K562 (cell line): ENCODE measurements around the gene OR2V1. TPM values are rescaled to one million over a fixed set of nuclear protein-coding genes. Genes with fewer than 3 reads are reported as not detected.

Experiments
- CHAMP1 ChIP-seq: fragments of 450-650 bp; IDR thresholded peaks from 2 replicates; pipeline ENCODE4 v1.6.1; 2016; ENCODE audit warnings: mild to moderate bottlenecking
- FOXK2 ChIP-seq, 2 experiments: fragments of 450-650 bp; IDR thresholded peaks in 1 of 2; conservative IDR thresholded peaks in 1 of 2; 2 replicates each; pipeline ENCODE4 v1.6.1; 2016; ENCODE audit warnings: low read depth in 2 of 2, mild to moderate bottlenecking in 1 of 2
- KLF13 ChIP-seq: fragments of 450-650 bp; IDR thresholded peaks from 2 replicates; pipeline ENCODE4 v1.6.1; 2016; ENCODE audit warnings: missing genetic modification characterization, low read depth, mild to moderate bottlenecking, missing compliant biosample characterization, moderate library complexity, borderline replicate concordance
- SMC3 ChIP-seq: conservative IDR thresholded peaks from 2 replicates; pipeline ENCODE4 v1.6.1; 2011; ENCODE audit warnings: low read depth, low read length, improper control_type of control experiment; ENCODE audit not compliant: insufficient read depth
- ZBTB40 ChIP-seq, 2 experiments: fragments of 450-650 bp in 1 of 2; sonication (generic) in 1 of 2; formaldehyde crosslinking in 1 of 2; IDR thresholded peaks; 2 replicates each; pipeline versions ENCODE4 v1.7.1 to v1.9.0; 2016 to 2022; ENCODE audit warnings: inconsistent platforms in 1 of 2, mild to moderate bottlenecking in 1 of 2, missing genetic modification reagents in 1 of 2
- ZNF253 ChIP-seq: fragments of 250-450 bp; sonication (Bioruptor Pico); conservative IDR thresholded peaks from 2 replicates; pipeline ENCODE4 v1.6.1; 2021; ENCODE audit warnings: mild to moderate bottlenecking
- ZNF408 ChIP-seq: fragments of 250-450 bp; sonication (Bioruptor Pico); IDR thresholded peaks from 2 replicates; pipeline ENCODE4 v1.4.0; 2020; ENCODE audit warnings: low read depth, mild to moderate bottlenecking, moderate library complexity
- polyA plus RNA-seq, 8 experiments: library from polyadenylated mRNA; depleted of rRNA in 4 of 8; stranded (reverse) in 5 of 8; unstranded in 3 of 8; fragments of >200 nt; fragmentation: Nextera tagmentation in 2 of 8; fragmentation: Illumina TruSeq in 1 of 8; extraction: Ambion mirVana in 2 of 8; extraction: Trizol in 1 of 8; gene quantifications; 2 replicates each; pipeline versions ENCODE4 v1.2.1 to v1.2.3, GENCODE V29; 2011 to 2014; ENCODE audit warnings: inconsistent platforms in 1 of 8, missing spikeins in 1 of 8
- total RNA-seq, 7 experiments: library from RNA; depleted of rRNA in 6 of 7; stranded (reverse); fragments of >200 nt in 6 of 7; fragmentation: Illumina TruSeq in 2 of 7; extraction: Trizol in 2 of 7; gene quantifications; 2 replicates each; pipeline versions ENCODE4 v1.2.1 to v1.2.3, GENCODE V29; 2011 to 2021; ENCODE audit warnings: low replicate concordance in 1 of 7
- TF ChIP-seq, protein P1 (sequence below): fragments of 250-450 bp; sonication (Bioruptor Pico); IDR thresholded peaks from 2 replicates; pipeline ENCODE4 v1.5.0; 2020; ENCODE audit warnings: mild to moderate bottlenecking
- TF ChIP-seq, protein P2 (sequence below): sonication (generic); formaldehyde crosslinking; IDR thresholded peaks from 2 replicates; pipeline ENCODE4 v1.8.0; 2022; ENCODE audit warnings: mild to moderate bottlenecking, missing genetic modification reagents

Gene OR2V1
- total and polyA plus RNA-seq, 9 of the 15 experiments (the other 6 are each of a cell fraction or from before 2014, with no cell fraction given), result 0.04 to 0.28 (median 0.15) TPM; not detected in 5

- TF ChIP-seq ZBTB40 (IDR thresholded peaks at IDR 0.05), result no peak
- no peak for TF ChIP-seq ZBTB40 (CRISPR knock-in tag; IDR thresholded peaks at IDR 0.05)
- TF ChIP-seq, protein P1, sequence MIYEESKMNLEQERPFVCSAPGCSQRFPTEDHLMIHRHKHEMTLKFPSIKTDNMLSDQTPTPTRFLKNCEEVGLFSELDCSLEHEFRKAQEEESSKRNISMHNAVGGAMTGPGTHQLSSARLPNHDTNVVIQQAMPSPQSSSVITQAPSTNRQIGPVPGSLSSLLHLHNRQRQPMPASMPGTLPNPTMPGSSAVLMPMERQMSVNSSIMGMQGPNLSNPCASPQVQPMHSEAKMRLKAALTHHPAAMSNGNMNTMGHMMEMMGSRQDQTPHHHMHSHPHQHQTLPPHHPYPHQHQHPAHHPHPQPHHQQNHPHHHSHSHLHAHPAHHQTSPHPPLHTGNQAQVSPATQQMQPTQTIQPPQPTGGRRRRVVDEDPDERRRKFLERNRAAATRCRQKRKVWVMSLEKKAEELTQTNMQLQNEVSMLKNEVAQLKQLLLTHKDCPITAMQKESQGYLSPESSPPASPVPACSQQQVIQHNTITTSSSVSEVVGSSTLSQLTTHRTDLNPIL, result no peak
- TF ChIP-seq, protein P2, sequence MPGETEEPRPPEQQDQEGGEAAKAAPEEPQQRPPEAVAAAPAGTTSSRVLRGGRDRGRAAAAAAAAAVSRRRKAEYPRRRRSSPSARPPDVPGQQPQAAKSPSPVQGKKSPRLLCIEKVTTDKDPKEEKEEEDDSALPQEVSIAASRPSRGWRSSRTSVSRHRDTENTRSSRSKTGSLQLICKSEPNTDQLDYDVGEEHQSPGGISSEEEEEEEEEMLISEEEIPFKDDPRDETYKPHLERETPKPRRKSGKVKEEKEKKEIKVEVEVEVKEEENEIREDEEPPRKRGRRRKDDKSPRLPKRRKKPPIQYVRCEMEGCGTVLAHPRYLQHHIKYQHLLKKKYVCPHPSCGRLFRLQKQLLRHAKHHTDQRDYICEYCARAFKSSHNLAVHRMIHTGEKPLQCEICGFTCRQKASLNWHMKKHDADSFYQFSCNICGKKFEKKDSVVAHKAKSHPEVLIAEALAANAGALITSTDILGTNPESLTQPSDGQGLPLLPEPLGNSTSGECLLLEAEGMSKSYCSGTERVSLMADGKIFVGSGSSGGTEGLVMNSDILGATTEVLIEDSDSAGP (CRISPR knock-in tag), result no peak
- no peak for TF ChIP-seq ZNF408 (CRISPR knock-in tag)
- no peak for TF ChIP-seq CHAMP1
- no peak for TF ChIP-seq SMC3
- TF ChIP-seq ZNF253 (CRISPR knock-in tag), result no peak
- TF ChIP-seq KLF13, result no peak
- no peak for TF ChIP-seq FOXK2 (conservative IDR thresholded peaks at IDR 0.05 in 1 of 2, IDR thresholded peaks at IDR 0.05 in 1 of 2; ENCODE audit: low read depth in 2 of 2)
These were observed 18.5 kb downstream of the OR2V1 start (continued) for GRCh38 chr5:181112476-181112875.
